HepG2 (cell line): Measurements from ENCODE around the gene MICB. TPM values are rescaled to one million over a fixed set of nuclear protein-coding genes. Genes with fewer than 3 reads are reported as not detected.

Experiments used
- CREM ChIP-seq, 2 experiments: sonication (generic) in 1 of 2; formaldehyde crosslinking in 1 of 2; IDR thresholded peaks; 2 replicates each; pipeline versions ENCODE4 v1.4.0 to v1.6.1; 2016 to 2020; ENCODE audit warnings: antibody characterized with exemption in 1 of 2, mild to moderate bottlenecking in 1 of 2, missing genetic modification reagents in 1 of 2
- EED ChIP-seq: sonication (generic); formaldehyde crosslinking; IDR thresholded peaks from 2 replicates; pipeline ENCODE4 v1.5.0; 2020; ENCODE audit warnings: mild to moderate bottlenecking, missing genetic modification reagents
- FIP1L1 ChIP-seq: fragments of 200-400 bp; formaldehyde crosslinking; IDR thresholded peaks from 2 replicates; pipeline ENCODE4 v1.6.1; 2018; ENCODE audit warnings: low read depth, mild to moderate bottlenecking, low read length, moderate library complexity, borderline replicate concordance; ENCODE audit not compliant: insufficient read depth
- FOXK2 ChIP-seq: fragments of 450-650 bp; IDR thresholded peaks from 2 replicates; pipeline ENCODE4 v1.6.1; 2016
- HNF4A ChIP-seq: sonication (generic); formaldehyde crosslinking; IDR thresholded peaks from 2 replicates; pipeline ENCODE4 v1.4.0; 2020; ENCODE audit warnings: missing genetic modification reagents
- MED13 ChIP-seq: sonication (generic); formaldehyde crosslinking; IDR thresholded peaks from 2 replicates; pipeline ENCODE4 v1.5.0; 2020; ENCODE audit warnings: missing genetic modification reagents
- RELA ChIP-seq: sonication (generic); formaldehyde crosslinking; IDR thresholded peaks from 2 replicates; pipeline ENCODE4 v1.4.0; 2020; ENCODE audit warnings: missing genetic modification reagents
- polyA plus RNA-seq, 8 experiments: library from polyadenylated mRNA; depleted of rRNA in 3 of 8; stranded (reverse) in 7 of 8; unstranded in 1 of 8; fragments of >200 nt; fragmentation: Illumina TruSeq in 4 of 8; extraction: Trizol in 4 of 8; gene quantifications; 2 replicates each; pipeline versions ENCODE4 v1.2.1 to v1.2.3, GENCODE V29; 2011 to 2016; ENCODE audit warnings: low read depth in 4 of 8, missing spikeins in 1 of 8, mixed read lengths in 1 of 8; ENCODE audit not compliant: insufficient read depth in 1 of 8
- total RNA-seq, 5 experiments: library from RNA; depleted of rRNA; stranded (reverse); fragments of >200 nt; fragmentation: Illumina TruSeq; extraction: Trizol; gene quantifications; 2 replicates each; pipeline ENCODE4 v1.2.3, GENCODE V29; 2016; ENCODE audit warnings: low read depth in 1 of 5
- TF ChIP-seq, protein P1 (sequence below): sonication (generic); formaldehyde crosslinking; IDR thresholded peaks from 2 replicates; pipeline ENCODE4 v1.4.0; 2020; ENCODE audit warnings: missing genetic modification reagents
- TF ChIP-seq, protein P2 (sequence below): sonication (generic); formaldehyde crosslinking; IDR thresholded peaks from 2 replicates; pipeline ENCODE4 v1.4.0; 2020; ENCODE audit warnings: mild to moderate bottlenecking, missing genetic modification reagents
- TF ChIP-seq, protein P3 (sequence below): sonication (generic); formaldehyde crosslinking; IDR thresholded peaks from 2 replicates; pipeline ENCODE4 v1.5.1; 2020; ENCODE audit warnings: mild to moderate bottlenecking, missing genetic modification reagents
- TF ChIP-seq, protein P4 (sequence below): IDR thresholded peaks from 2 replicates; pipeline ENCODE4 v1.4.0; 2020; ENCODE audit warnings: mild to moderate bottlenecking, missing genetic modification reagents
- TF ChIP-seq, protein P5 (sequence below): sonication (generic); formaldehyde crosslinking; IDR thresholded peaks from 2 replicates; pipeline ENCODE4 v1.8.1; 2023; ENCODE audit warnings: mild to moderate bottlenecking, missing genetic modification reagents
- TF ChIP-seq, protein P6 (sequence below): IDR thresholded peaks from 2 replicates; pipeline ENCODE4 v1.6.1; 2016; ENCODE audit warnings: low read depth

The MICB gene
- total and polyA plus RNA-seq, 2 of the 13 experiments (the other 11 are each of a cell fraction or from before 2014, with no cell fraction given): 12.5 to 12.8 TPM

DNA sequence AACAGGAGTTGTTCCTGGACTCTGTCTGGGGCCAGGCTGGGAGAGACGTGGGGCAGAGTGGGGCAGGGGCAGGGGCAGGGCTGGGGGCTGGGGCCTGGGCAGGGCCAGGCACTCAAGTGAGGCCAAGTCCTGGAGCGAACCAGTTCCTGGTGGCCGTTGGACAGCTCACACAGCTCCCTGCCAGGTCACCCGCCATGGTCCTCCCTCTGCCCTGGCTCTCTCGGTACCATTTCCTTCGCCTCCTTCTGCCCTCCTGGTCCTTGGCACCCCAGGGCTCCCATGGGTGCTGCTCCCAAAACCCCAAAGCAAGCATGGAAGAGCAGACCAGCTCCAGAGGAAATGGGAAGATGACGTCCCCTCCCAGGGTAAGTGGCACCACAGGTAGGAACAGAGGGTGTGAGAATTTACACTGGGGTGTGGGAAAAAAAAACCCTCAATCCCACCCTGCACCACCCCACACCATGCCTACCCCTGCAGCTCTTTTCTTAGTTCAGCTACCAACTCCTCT lies 30.9 kb downstream of the MICB start, which contains the start of gene MCCD1 (continued):
- TF ChIP-seq, protein P1, sequence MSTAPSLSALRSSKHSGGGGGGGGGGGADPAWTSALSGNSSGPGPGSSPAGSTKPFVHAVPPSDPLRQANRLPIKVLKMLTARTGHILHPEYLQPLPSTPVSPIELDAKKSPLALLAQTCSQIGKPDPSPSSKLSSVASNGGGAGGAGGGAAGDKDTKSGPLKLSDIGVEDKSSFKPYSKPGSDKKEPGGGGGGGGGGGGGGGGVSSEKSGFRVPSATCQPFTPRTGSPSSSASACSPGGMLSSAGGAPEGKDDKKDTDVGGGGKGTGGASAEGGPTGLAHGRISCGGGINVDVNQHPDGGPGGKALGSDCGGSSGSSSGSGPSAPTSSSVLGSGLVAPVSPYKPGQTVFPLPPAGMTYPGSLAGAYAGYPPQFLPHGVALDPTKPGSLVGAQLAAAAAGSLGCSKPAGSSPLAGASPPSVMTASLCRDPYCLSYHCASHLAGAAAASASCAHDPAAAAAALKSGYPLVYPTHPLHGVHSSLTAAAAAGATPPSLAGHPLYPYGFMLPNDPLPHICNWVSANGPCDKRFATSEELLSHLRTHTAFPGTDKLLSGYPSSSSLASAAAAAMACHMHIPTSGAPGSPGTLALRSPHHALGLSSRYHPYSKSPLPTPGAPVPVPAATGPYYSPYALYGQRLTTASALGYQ (CRISPR knock-in tag): no peak
- no peak for TF ChIP-seq EED
- TF ChIP-seq, protein P2, sequence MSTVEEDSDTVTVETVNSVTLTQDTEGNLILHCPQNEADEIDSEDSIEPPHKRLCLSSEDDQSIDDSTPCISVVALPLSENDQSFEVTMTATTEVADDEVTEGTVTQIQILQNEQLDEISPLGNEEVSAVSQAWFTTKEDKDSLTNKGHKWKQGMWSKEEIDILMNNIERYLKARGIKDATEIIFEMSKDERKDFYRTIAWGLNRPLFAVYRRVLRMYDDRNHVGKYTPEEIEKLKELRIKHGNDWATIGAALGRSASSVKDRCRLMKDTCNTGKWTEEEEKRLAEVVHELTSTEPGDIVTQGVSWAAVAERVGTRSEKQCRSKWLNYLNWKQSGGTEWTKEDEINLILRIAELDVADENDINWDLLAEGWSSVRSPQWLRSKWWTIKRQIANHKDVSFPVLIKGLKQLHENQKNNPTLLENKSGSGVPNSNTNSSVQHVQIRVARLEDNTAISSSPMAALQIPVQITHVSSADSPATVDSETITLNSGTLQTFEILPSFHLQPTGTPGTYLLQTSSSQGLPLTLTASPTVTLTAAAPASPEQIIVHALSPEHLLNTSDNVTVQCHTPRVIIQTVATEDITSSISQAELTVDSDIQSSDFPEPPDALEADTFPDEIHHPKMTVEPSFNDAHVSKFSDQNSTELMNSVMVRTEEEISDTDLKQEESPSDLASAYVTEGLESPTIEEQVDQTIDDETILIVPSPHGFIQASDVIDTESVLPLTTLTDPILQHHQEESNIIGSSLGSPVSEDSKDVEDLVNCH: no peak
- TF ChIP-seq, protein P3, sequence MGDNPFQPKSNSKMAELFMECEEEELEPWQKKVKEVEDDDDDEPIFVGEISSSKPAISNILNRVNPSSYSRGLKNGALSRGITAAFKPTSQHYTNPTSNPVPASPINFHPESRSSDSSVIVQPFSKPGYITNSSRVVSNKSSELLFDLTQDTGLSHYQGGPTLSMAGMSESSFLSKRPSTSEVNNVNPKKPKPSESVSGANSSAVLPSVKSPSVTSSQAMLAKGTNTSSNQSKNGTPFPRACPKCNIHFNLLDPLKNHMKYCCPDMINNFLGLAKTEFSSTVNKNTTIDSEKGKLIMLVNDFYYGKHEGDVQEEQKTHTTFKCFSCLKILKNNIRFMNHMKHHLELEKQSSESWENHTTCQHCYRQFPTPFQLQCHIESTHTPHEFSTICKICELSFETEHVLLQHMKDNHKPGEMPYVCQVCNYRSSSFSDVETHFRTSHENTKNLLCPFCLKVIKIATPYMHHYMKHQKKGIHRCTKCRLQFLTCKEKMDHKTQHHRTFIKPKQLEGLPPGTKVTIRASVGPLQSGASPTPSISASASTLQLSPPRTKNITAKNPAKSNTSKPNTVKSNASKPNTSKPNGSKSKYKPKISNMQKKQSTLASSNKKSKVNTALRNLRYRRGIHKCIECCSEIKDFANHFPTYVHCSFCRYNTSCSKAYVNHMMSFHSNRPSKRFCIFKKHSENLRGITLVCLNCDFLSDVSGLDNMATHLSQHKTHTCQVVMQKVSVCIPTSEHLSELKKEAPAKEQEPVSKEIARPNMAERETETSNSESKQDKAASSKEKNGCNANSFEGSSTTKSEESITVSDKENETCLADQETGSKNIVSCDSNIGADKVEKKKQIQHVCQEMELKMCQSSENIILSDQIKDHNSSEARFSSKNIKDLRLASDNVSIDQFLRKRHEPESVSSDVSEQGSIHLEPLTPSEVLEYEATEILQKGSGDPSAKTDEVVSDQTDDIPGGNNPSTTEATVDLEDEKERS (CRISPR knock-in tag): no peak
- no peak for TF ChIP-seq CREM (IDR thresholded peaks at IDR 0.05)
- TF ChIP-seq CREM (CRISPR knock-in tag; IDR thresholded peaks at IDR 0.05): no peak
- TF ChIP-seq FIP1L1: no peak
- no peak for TF ChIP-seq RELA (CRISPR knock-in tag)
- TF ChIP-seq, protein P4, sequence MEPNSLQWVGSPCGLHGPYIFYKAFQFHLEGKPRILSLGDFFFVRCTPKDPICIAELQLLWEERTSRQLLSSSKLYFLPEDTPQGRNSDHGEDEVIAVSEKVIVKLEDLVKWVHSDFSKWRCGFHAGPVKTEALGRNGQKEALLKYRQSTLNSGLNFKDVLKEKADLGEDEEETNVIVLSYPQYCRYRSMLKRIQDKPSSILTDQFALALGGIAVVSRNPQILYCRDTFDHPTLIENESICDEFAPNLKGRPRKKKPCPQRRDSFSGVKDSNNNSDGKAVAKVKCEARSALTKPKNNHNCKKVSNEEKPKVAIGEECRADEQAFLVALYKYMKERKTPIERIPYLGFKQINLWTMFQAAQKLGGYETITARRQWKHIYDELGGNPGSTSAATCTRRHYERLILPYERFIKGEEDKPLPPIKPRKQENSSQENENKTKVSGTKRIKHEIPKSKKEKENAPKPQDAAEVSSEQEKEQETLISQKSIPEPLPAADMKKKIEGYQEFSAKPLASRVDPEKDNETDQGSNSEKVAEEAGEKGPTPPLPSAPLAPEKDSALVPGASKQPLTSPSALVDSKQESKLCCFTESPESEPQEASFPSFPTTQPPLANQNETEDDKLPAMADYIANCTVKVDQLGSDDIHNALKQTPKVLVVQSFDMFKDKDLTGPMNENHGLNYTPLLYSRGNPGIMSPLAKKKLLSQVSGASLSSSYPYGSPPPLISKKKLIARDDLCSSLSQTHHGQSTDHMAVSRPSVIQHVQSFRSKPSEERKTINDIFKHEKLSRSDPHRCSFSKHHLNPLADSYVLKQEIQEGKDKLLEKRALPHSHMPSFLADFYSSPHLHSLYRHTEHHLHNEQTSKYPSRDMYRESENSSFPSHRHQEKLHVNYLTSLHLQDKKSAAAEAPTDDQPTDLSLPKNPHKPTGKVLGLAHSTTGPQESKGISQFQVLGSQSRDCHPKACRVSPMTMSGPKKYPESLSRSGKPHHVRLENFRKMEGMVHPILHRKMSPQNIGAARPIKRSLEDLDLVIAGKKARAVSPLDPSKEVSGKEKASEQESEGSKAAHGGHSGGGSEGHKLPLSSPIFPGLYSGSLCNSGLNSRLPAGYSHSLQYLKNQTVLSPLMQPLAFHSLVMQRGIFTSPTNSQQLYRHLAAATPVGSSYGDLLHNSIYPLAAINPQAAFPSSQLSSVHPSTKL (CRISPR knock-in tag): peak; percentile 8; the same call in 1 of the 2 replicates
- TF ChIP-seq HNF4A: no peak; the same call in 1 of the 2 replicates
- TF ChIP-seq, protein P5, sequence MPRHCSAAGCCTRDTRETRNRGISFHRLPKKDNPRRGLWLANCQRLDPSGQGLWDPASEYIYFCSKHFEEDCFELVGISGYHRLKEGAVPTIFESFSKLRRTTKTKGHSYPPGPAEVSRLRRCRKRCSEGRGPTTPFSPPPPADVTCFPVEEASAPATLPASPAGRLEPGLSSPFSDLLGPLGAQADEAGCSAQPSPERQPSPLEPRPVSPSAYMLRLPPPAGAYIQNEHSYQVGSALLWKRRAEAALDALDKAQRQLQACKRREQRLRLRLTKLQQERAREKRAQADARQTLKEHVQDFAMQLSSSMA: no peak
- TF ChIP-seq, protein P6, sequence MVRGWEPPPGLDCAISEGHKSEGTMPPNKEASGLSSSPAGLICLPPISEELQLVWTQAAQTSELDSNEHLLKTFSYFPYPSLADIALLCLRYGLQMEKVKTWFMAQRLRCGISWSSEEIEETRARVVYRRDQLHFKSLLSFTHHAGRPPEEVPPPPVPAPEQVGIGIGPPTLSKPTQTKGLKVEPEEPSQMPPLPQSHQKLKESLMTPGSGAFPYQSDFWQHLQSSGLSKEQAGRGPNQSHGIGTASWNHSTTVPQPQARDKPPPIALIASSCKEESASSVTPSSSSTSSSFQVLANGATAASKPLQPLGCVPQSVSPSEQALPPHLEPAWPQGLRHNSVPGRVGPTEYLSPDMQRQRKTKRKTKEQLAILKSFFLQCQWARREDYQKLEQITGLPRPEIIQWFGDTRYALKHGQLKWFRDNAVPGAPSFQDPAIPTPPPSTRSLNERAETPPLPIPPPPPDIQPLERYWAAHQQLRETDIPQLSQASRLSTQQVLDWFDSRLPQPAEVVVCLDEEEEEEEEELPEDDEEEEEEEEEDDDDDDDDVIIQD (CRISPR knock-in tag): no peak
- TF ChIP-seq FOXK2: no peak
- no peak for TF ChIP-seq MED13 (CRISPR knock-in tag)
